ENCODE results near the gene METTL8. TPM values are rescaled to one million over a fixed set of nuclear protein-coding genes. Genes with fewer than 3 reads are reported as not detected.

METTL8 gene
- total RNA-seq, 1 experiment from 2014 or later = 34.4 TPM

GRCh38 chr2:171330155-171330956 is 103.4 kb downstream of the METTL8 start:
- TF ChIP-seq ZFX (IDR thresholded peaks at IDR 0.05) (no peak), TCF7L2 (IDR thresholded peaks at IDR 0.05; ENCODE audit: borderline replicate concordance, extremely low read depth, insufficient read depth, insufficient read length) (no peak), SP1 (IDR thresholded peaks at IDR 0.05; ENCODE audit: low read depth) (no peak), FOSL1 (IDR thresholded peaks at IDR 0.05; ENCODE audit: low read depth) (no peak), EZH2phosphoT487 (IDR thresholded peaks at IDR 0.05; ENCODE audit: borderline replicate concordance) (no peak), POLR2AphosphoS5 (IDR thresholded peaks at IDR 0.05; ENCODE audit: low read depth, low read length) (no peak), EGR1 (IDR thresholded peaks at IDR 0.05; ENCODE audit: low read depth) (no peak), ZBTB33 (IDR thresholded peaks at IDR 0.05; ENCODE audit: extremely low read depth, insufficient replicate concordance, low read length) (no peak), SIN3A (IDR thresholded peaks at IDR 0.05; ENCODE audit: low read depth) (no peak), SRF (IDR thresholded peaks at IDR 0.05; ENCODE audit: low read depth) (no peak), POLR2A (IDR thresholded peaks at IDR 0.05; ENCODE audit: borderline replicate concordance, extremely low read depth, insufficient read depth, insufficient read length) (no peak)
- Histone ChIP-seq H3K27me3 (ENCODE audit: insufficient read depth, low read length) (no peaks in the 10 kb centered on the region), H3K4me3 (replicated peaks in 1 of 2; ENCODE audit: low read depth in 1 of 2, low read length in 2 of 2) (no peak overlapping the region), H3K9ac (ENCODE audit: low read length) (no peak overlapping the region), H3K9me3 (ENCODE audit: control insufficient read depth in 1 of 2, insufficient read depth in 1 of 2, low read depth in 1 of 2, low read length in 2 of 2) (no peaks in the 10 kb centered on the region), H4K20me1 (ENCODE audit: insufficient read depth) (no peaks in the 10 kb centered on the region), H3K27ac (ENCODE audit: low read depth, low read length) (no peak overlapping the region), H2AFZ (ENCODE audit: low read depth, low read length, poor library complexity, severe bottlenecking) (no peak overlapping the region), H3K4me1 (ENCODE audit: control insufficient read depth in 1 of 2, insufficient read depth in 2 of 2, low read length in 2 of 2) (no peaks in the 10 kb centered on the region), H3K36me3 (ENCODE audit: control insufficient read depth in 1 of 2, insufficient read depth in 2 of 2, low read length in 2 of 2) (no peaks in the 10 kb centered on the region), H3K79me2 (ENCODE audit: insufficient read depth, low read length) (no peaks in the 10 kb centered on the region), H3K4me2 (ENCODE audit: low read length) (no peak overlapping the region), H3K9me2 (ENCODE audit: insufficient read depth) (no peaks in the 10 kb centered on the region)
- ChIA-PET CTCF (no interaction called here), POLR2A (no interaction called here), RAD21 (ENCODE audit: low non-redundant PET in 1 of 2, low total read pairs in 2 of 2, uncharacterized antibody in 2 of 2, unreplicated experiment in 2 of 2) (no interaction called here)
- no peak for DNase-seq (ENCODE audit: low read depth, low spot score)
- ATAC-seq = no peak
- intact Hi-C loops (cut with micrococcal nuclease) = loop anchor here (10.0 kb wide), 1 partner anchor 1444 kb away; no protein-coding TSS in a partner anchor
- BruUV-seq (replicated peaks) = no TSS peak

Measured in HCT116 (cell line).